ENCODE measurements around the gene CGB2. TPM values are rescaled to one million over a fixed set of nuclear protein-coding genes. Genes with fewer than 3 reads are reported as not detected.
"Not testable (repeated sequence)": the region's sequence is repeated elsewhere in the genome, so short reads cannot be mapped to it uniquely, and the experiment has no call there.

The CGB2 gene
- total RNA-seq, 2 donors from 2014 or later, result 0.57 TPM; not detected in 1

- Histone ChIP-seq H3K4me3 (ENCODE audit: low read length) (no peak overlapping the region), H3K4me1 (ENCODE audit: control insufficient read depth, insufficient read depth, low read length) (no peaks in the 10 kb centered on the region), H3K9me3 (ENCODE audit: control insufficient read depth, low read length) (no peaks in the 10 kb centered on the region), H3K9ac (ENCODE audit: extremely low read depth, low read length, poor library complexity, severe bottlenecking) (no peak overlapping the region), H3K27ac (ENCODE audit: low read depth, low read length) (no peak overlapping the region), H3K27me3 (ENCODE audit: control insufficient read depth, insufficient read depth, low read length, poor library complexity, severe bottlenecking) (no peaks in the 10 kb centered on the region), H3K36me3 (ENCODE audit: control insufficient read depth, insufficient read depth, low read length) (no peaks in the 10 kb centered on the region)
- no peak overlapping the region for H3K4me3 Mint-ChIP-seq
- peaks cover 8% of the 10 kb centered on the region for H3K27me3 Mint-ChIP-seq (ENCODE audit: insufficient read depth)
- no peak for TF ChIP-seq CTCF (conservative IDR thresholded peaks at IDR 0.05)
- no peaks in the 10 kb centered on the region for H3K36me3 Mint-ChIP-seq (ENCODE audit: low read depth)
- H3K4me1 Mint-ChIP-seq, result no peaks in the 10 kb centered on the region
- DNase-seq, result peak; percentile 63
- no peak overlapping the region for H3K27ac Mint-ChIP-seq
- WGBS, 2 experiments (ENCODE audit: insufficient coverage in 1 of 2, insufficient read length in 1 of 2), result 80 to 84% methylated on average over 6 to 17 of the region's 17 CpGs
- H3K9me3 Mint-ChIP-seq, result no peaks in the 10 kb centered on the region
Observed at GRCh38 chr19:49042177-49042576, 10.5 kb downstream of the CGB2 start.

- H3K27me3 ChIP-seq (ENCODE audit: control insufficient read depth, insufficient read depth, low read length, poor library complexity, severe bottlenecking); H3K27ac ChIP-seq (ENCODE audit: low read depth, low read length); H3K27me3 Mint-ChIP-seq (ENCODE audit: insufficient read depth); H3K9ac ChIP-seq (ENCODE audit: extremely low read depth, low read length, poor library complexity, severe bottlenecking); H3K4me1 Mint-ChIP-seq; H3K4me1 ChIP-seq (ENCODE audit: control insufficient read depth, insufficient read depth, low read length); H3K4me3 ChIP-seq (ENCODE audit: low read length); H3K27ac Mint-ChIP-seq; H3K4me3 Mint-ChIP-seq; H3K36me3 ChIP-seq (ENCODE audit: control insufficient read depth, insufficient read depth, low read length); DNase-seq; H3K9me3 ChIP-seq (ENCODE audit: control insufficient read depth, low read length); H3K36me3 Mint-ChIP-seq (ENCODE audit: low read depth); H3K9me3 Mint-ChIP-seq: not testable (repeated sequence)
- WGBS, 2 experiments (ENCODE audit: insufficient coverage in 1 of 2, insufficient read length in 1 of 2), result 83% methylated on average over 1 of the region's 4 CpGs; no CpG with 5 or more reads in 1 of the 2 experiments
Observed at GRCh38 chr19:49042666-49043065, 11.0 kb downstream of the CGB2 start.

GRCh38 chr19:49043548-49043947 is 11.9 kb downstream of the CGB2 start, which contains the start of gene CGB5:
CGB5 (plus strand) TSS chr19:49043848; CDS start chr19:49044210, 362 bp downstream.
- not testable (repeated sequence) for H3K27ac Mint-ChIP-seq; DNase-seq; H3K27me3 ChIP-seq (ENCODE audit: control insufficient read depth, insufficient read depth, low read length, poor library complexity, severe bottlenecking); H3K4me3 Mint-ChIP-seq; H3K4me1 ChIP-seq (ENCODE audit: control insufficient read depth, insufficient read depth, low read length); H3K4me1 Mint-ChIP-seq; H3K36me3 Mint-ChIP-seq (ENCODE audit: low read depth); H3K9me3 Mint-ChIP-seq; H3K4me3 ChIP-seq (ENCODE audit: low read length); H3K36me3 ChIP-seq (ENCODE audit: control insufficient read depth, insufficient read depth, low read length); H3K27me3 Mint-ChIP-seq (ENCODE audit: insufficient read depth); H3K9ac ChIP-seq (ENCODE audit: extremely low read depth, low read length, poor library complexity, severe bottlenecking); H3K9me3 ChIP-seq (ENCODE audit: control insufficient read depth, low read length); H3K27ac ChIP-seq (ENCODE audit: low read depth, low read length)
- 89% methylated on average over 7 to 12 of the region's 15 CpGs for WGBS, 2 experiments (ENCODE audit: insufficient coverage in 1 of 2, insufficient read length in 1 of 2)

- peaks cover 20% of the 10 kb centered on the region for H3K27me3 Mint-ChIP-seq (ENCODE audit: insufficient read depth)
- not testable (repeated sequence) for H3K4me1 Mint-ChIP-seq
Observed at GRCh38 chr19:49049011-49049410, 17.3 kb downstream of the CGB2 start, which contains the start of gene CGB8. CGB8 (minus strand) TSS chr19:49049111; CDS start chr19:49048739, 372 bp downstream.

GRCh38 chr19:49049834-49050233 is 18.1 kb downstream of the CGB2 start:
- 80% methylated on average over 1 of the region's 4 CpGs; no CpG with 5 or more reads in 1 of the 2 experiments for WGBS, 2 experiments (ENCODE audit: insufficient coverage in 1 of 2, insufficient read length in 1 of 2)
- H3K4me3 Mint-ChIP-seq; H3K27me3 ChIP-seq (ENCODE audit: control insufficient read depth, insufficient read depth, low read length, poor library complexity, severe bottlenecking); H3K9me3 Mint-ChIP-seq; H3K27ac ChIP-seq (ENCODE audit: low read depth, low read length); H3K27ac Mint-ChIP-seq; H3K4me3 ChIP-seq (ENCODE audit: low read length); H3K9ac ChIP-seq (ENCODE audit: extremely low read depth, low read length, poor library complexity, severe bottlenecking); H3K36me3 Mint-ChIP-seq (ENCODE audit: low read depth); H3K9me3 ChIP-seq (ENCODE audit: control insufficient read depth, low read length); H3K4me1 ChIP-seq (ENCODE audit: control insufficient read depth, insufficient read depth, low read length); H3K4me1 Mint-ChIP-seq; H3K36me3 ChIP-seq (ENCODE audit: control insufficient read depth, insufficient read depth, low read length); DNase-seq: not testable (repeated sequence)
- peaks cover 23% of the 10 kb centered on the region for H3K27me3 Mint-ChIP-seq (ENCODE audit: insufficient read depth)

More at GRCh38 chr19:49049011-49049410, 17.3 kb downstream of the CGB2 start, which contains the start of gene CGB8:
- H3K9me3 Mint-ChIP-seq; H3K27ac ChIP-seq (ENCODE audit: low read depth, low read length); H3K9me3 ChIP-seq (ENCODE audit: control insufficient read depth, low read length); DNase-seq; H3K27ac Mint-ChIP-seq; H3K4me3 ChIP-seq (ENCODE audit: low read length); H3K9ac ChIP-seq (ENCODE audit: extremely low read depth, low read length, poor library complexity, severe bottlenecking); H3K27me3 ChIP-seq (ENCODE audit: control insufficient read depth, insufficient read depth, low read length, poor library complexity, severe bottlenecking); H3K36me3 ChIP-seq (ENCODE audit: control insufficient read depth, insufficient read depth, low read length); H3K4me3 Mint-ChIP-seq; H3K4me1 ChIP-seq (ENCODE audit: control insufficient read depth, insufficient read depth, low read length); H3K36me3 Mint-ChIP-seq (ENCODE audit: low read depth): not testable (repeated sequence)
- WGBS, 2 experiments (ENCODE audit: insufficient coverage in 1 of 2, insufficient read length in 1 of 2), result 50 to 82% methylated on average over 1 to 10 of the region's 12 CpGs

- H3K27me3 Mint-ChIP-seq (ENCODE audit: insufficient read depth), result peaks cover 28% of the 10 kb centered on the region
- not testable (repeated sequence) for H3K27ac ChIP-seq (ENCODE audit: low read depth, low read length); H3K9ac ChIP-seq (ENCODE audit: extremely low read depth, low read length, poor library complexity, severe bottlenecking); H3K36me3 ChIP-seq (ENCODE audit: control insufficient read depth, insufficient read depth, low read length); H3K4me1 Mint-ChIP-seq; H3K4me3 ChIP-seq (ENCODE audit: low read length); H3K9me3 ChIP-seq (ENCODE audit: control insufficient read depth, low read length); H3K27ac Mint-ChIP-seq; H3K36me3 Mint-ChIP-seq (ENCODE audit: low read depth); H3K4me1 ChIP-seq (ENCODE audit: control insufficient read depth, insufficient read depth, low read length); H3K27me3 ChIP-seq (ENCODE audit: control insufficient read depth, insufficient read depth, low read length, poor library complexity, severe bottlenecking); H3K9me3 Mint-ChIP-seq; H3K4me3 Mint-ChIP-seq
- peak; percentile 58 for DNase-seq
- 82 to 83% methylated on average over 17 to 24 of the region's 24 CpGs for whole genome bisulfite sequencing, 2 experiments (ENCODE audit: insufficient coverage in 1 of 2, insufficient read length in 1 of 2)
Observed at GRCh38 chr19:49050376-49051033, 18.8 kb downstream of the CGB2 start.
